IMR-90 (cell line): Measurements from ENCODE around the gene PTK6. TPM values are rescaled to one million over a fixed set of nuclear protein-coding genes. Genes with fewer than 3 reads are reported as not detected.

Source experiments
- ATAC-seq: fragments of 200-7000 bp; cut with Tn5 transposase; 2 replicates; pipeline ENCODE4 v1.9.1; 2020; ENCODE audit warnings: low read depth, mild to moderate bottlenecking, moderate library complexity
- BruUV-seq: library from RNA; stranded (reverse); fragments of 400-500 nt; replicated peaks from 2 replicates; lab custom pipeline; 2021; lab: Mats Ljungman, UMichigan
- CTCF ChIA-PET: fragments of 300-600 bp; formaldehyde crosslinking; extraction: SDS; loops from one replicate; lab custom pipeline; 2021; ENCODE audit warnings: antibody characterized with exemption; lab: Yijun Ruan, JAX
- POLR2A ChIA-PET: fragments of 300-600 bp; sonication (Branson Sonifier 250); formaldehyde crosslinking; loops from one replicate; lab custom pipeline; 2022; ENCODE audit warnings: antibody characterized with exemption; ENCODE audit not compliant: unreplicated experiment; lab: Charles Lee
- DNase-seq: peaks from one replicate; pipeline ENCODE4 v3.0.0; 2013
- H2AFZ ChIP-seq: replicated peaks from 2 replicates; pipeline ENCODE3; 2013; ENCODE audit warnings: low read length, mild to moderate bottlenecking; ENCODE audit not compliant: poor library complexity
- H2AK5ac ChIP-seq: 2 replicates; pipeline ENCODE4 v1.6.1; 2013; ENCODE audit warnings: low read depth, low read length, inconsistent platforms
- H2AK9ac ChIP-seq: replicated peaks from 2 replicates; pipeline ENCODE3; 2013; ENCODE audit warnings: mild to moderate bottlenecking, low read depth, low read length, moderate library complexity; ENCODE audit not compliant: poor library complexity
- H2BK120ac ChIP-seq: 2 replicates; pipeline ENCODE4 v1.6.1; 2013; ENCODE audit warnings: low read depth, low read length, inconsistent platforms
- H2BK15ac ChIP-seq: 3 replicates; pipeline ENCODE4 v1.6.1; 2013; ENCODE audit warnings: low read depth, low read length, inconsistent platforms
- H2BK20ac ChIP-seq: 2 replicates; pipeline ENCODE4 v1.6.1; 2013; ENCODE audit warnings: low read depth, mild to moderate bottlenecking, inconsistent platforms, low read length, moderate library complexity
- H2BK5ac ChIP-seq: 2 replicates; pipeline ENCODE4 v1.6.1; 2013; ENCODE audit warnings: mild to moderate bottlenecking, low read depth, low read length, inconsistent platforms; ENCODE audit not compliant: poor library complexity, severe bottlenecking
- H3K14ac ChIP-seq: replicated peaks from 2 replicates; pipeline ENCODE4 v1.6.1; 2013; ENCODE audit warnings: low read depth, low read length, inconsistent platforms
- H3K18ac ChIP-seq: 2 replicates; pipeline ENCODE4 v1.6.1; 2013; ENCODE audit warnings: low read depth, low read length, control low read depth
- H3K23ac ChIP-seq: 2 replicates; pipeline ENCODE4 v1.6.1; 2013; ENCODE audit warnings: low read depth, low read length, inconsistent platforms
- H3K27ac ChIP-seq: 2 replicates; pipeline ENCODE4 v1.5.1; 2013; ENCODE audit warnings: mild to moderate bottlenecking, control low read depth, low read length; ENCODE audit not compliant: insufficient read depth
- H3K27me3 ChIP-seq: 2 replicates; pipeline ENCODE4 v1.6.1; 2013; ENCODE audit warnings: low read length; ENCODE audit not compliant: control insufficient read depth, insufficient read depth
- H3K36me3 ChIP-seq: 2 replicates; pipeline ENCODE4 v1.6.1; 2013; ENCODE audit warnings: low read length, mixed read lengths; ENCODE audit not compliant: control insufficient read depth, insufficient read depth
- H3K4ac ChIP-seq: 2 replicates; pipeline ENCODE4 v1.6.1; 2013; ENCODE audit warnings: low read depth, low read length, inconsistent platforms
- H3K4me1 ChIP-seq: 2 replicates; pipeline ENCODE4 v1.6.1; 2013; ENCODE audit warnings: low read length, mixed read lengths; ENCODE audit not compliant: control insufficient read depth, insufficient read depth
- H3K4me2 ChIP-seq: 2 replicates; pipeline ENCODE4 v1.6.1; 2013; ENCODE audit warnings: low read depth, mild to moderate bottlenecking, control low read depth, low read length, moderate library complexity
- H3K4me3 ChIP-seq: 2 replicates; pipeline ENCODE4 v1.5.1; 2013; ENCODE audit warnings: low read depth, mild to moderate bottlenecking, control low read depth, low read length, moderate library complexity; ENCODE audit not compliant: insufficient read depth
- H3K56ac ChIP-seq: 2 replicates; pipeline ENCODE4 v1.6.1; 2013; ENCODE audit warnings: low read length, inconsistent platforms; ENCODE audit not compliant: insufficient read depth; ENCODE audit errors: extremely low read depth
- H3K79me1 ChIP-seq, 2 experiments: 2 replicates each; pipeline ENCODE4 v1.6.1; 2013; ENCODE audit warnings: low read length in 2 of 2, inconsistent platforms in 1 of 2, low read depth in 1 of 2
- H3K9ac ChIP-seq: 2 replicates; pipeline ENCODE4 v1.6.1; 2013; ENCODE audit warnings: low read depth, low read length, control low read depth
- H3K9me1 ChIP-seq: 2 replicates; pipeline ENCODE4 v1.6.1; 2013; ENCODE audit warnings: low read length, inconsistent platforms; ENCODE audit not compliant: insufficient read depth
- H3K9me3 ChIP-seq: 2 replicates; pipeline ENCODE4 v1.6.1; 2013; ENCODE audit warnings: low read length; ENCODE audit not compliant: control insufficient read depth, insufficient read depth
- H4K20me1 ChIP-seq: 2 replicates; pipeline ENCODE4 v1.6.1; 2013; ENCODE audit warnings: low read length, inconsistent platforms; ENCODE audit not compliant: insufficient read depth
- H4K5ac ChIP-seq: 2 replicates; pipeline ENCODE4 v1.6.1; 2013; ENCODE audit warnings: mild to moderate bottlenecking, low read depth, low read length, control low read depth
- H4K8ac ChIP-seq, 2 experiments: 2 replicates each; pipeline ENCODE4 v1.6.1; 2013; ENCODE audit warnings: low read depth in 2 of 2, low read length in 2 of 2, control low read depth in 1 of 2, inconsistent platforms in 1 of 2
- H4K91ac ChIP-seq: 2 replicates; pipeline ENCODE4 v1.6.1; 2013; ENCODE audit warnings: low read depth, low read length, inconsistent platforms; ENCODE audit not compliant: insufficient read depth
- CEBPB ChIP-seq: IDR thresholded peaks from 2 replicates; pipeline ENCODE4 v1.6.1; 2012; ENCODE audit warnings: low read depth, low read length, improper control_type of control experiment
- MXI1 ChIP-seq: IDR thresholded peaks from 2 replicates; pipeline ENCODE4 v1.6.1; 2012; ENCODE audit warnings: low read depth, mild to moderate bottlenecking, low read length, moderate library complexity, borderline replicate concordance
- POLR2A ChIP-seq: IDR thresholded peaks from 2 replicates; pipeline ENCODE4 v1.6.1; 2012; ENCODE audit warnings: mild to moderate bottlenecking, low read depth, low read length
- RAD21 ChIP-seq: IDR thresholded peaks from 2 replicates; pipeline ENCODE4 v1.6.1; 2012; ENCODE audit warnings: low read length, improper control_type of control experiment
- RCOR1 ChIP-seq: IDR thresholded peaks from 2 replicates; pipeline ENCODE4 v1.6.1; 2012; ENCODE audit warnings: mild to moderate bottlenecking, low read length, improper control_type of control experiment; ENCODE audit not compliant: insufficient replicate concordance
- RFX5 ChIP-seq: IDR thresholded peaks from 2 replicates; pipeline ENCODE4 v1.8.0; 2012; ENCODE audit warnings: low read depth, mild to moderate bottlenecking, low read length, moderate library complexity
- SMC3 ChIP-seq: fragments of 150-350 bp; IDR thresholded peaks from 2 replicates; pipeline ENCODE4 v1.6.1; 2016; ENCODE audit warnings: low read depth, mild to moderate bottlenecking, antibody characterized with exemption, low read length, moderate library complexity
- WGBS, 2 experiments: methylation state at CpG; one replicate each; pipeline versions ENCODE4 v1.1.5 to v1.1.7; 2013; ENCODE audit warnings: missing lambda C conversion rate in 2 of 2; ENCODE audit not compliant: insufficient read length in 1 of 2; ENCODE audit errors: extremely low coverage in 2 of 2; 5-methylcytosine and 5-hydroxymethylcytosine counted together
- dilution Hi-C: fragments of 300-500 bp; cut with HindIII; formaldehyde crosslinking; loops from one replicate; pipeline ENCODE4 v1.14.3; 2018; ENCODE audit warnings: low sequenced_read_pairs; ENCODE audit not compliant: unreplicated experiment
- in situ Hi-C: fragments of 300-500 bp; cut with MboI; formaldehyde crosslinking; loops from 3 replicates; pipeline ENCODE4 v1.14.3; 2019; ENCODE audit warnings: low sequenced_read_pairs, inconsistent platforms, mixed read lengths
- intact Hi-C: fragments of 100-400 bp; cut with micrococcal nuclease; formaldehyde crosslinking; loops from 2 replicates; pipeline ENCODE4 v1.10.0; 2022
- polyA plus RNA-seq, 3 experiments: library from polyadenylated mRNA; depleted of rRNA; stranded (reverse); fragments of >200 nt; gene quantifications; 2 replicates each; pipeline ENCODE4 v1.2.3, GENCODE V29; 2012; ENCODE audit warnings: low replicate concordance in 1 of 3
- total RNA-seq: library from RNA; depleted of rRNA; stranded (reverse); fragments of >200 nt; gene quantifications from 2 replicates; pipeline ENCODE4 v1.2.3, GENCODE V29; 2012
- TF ChIP-seq, protein P1 (sequence below): fragments of 150-350 bp; IDR thresholded peaks from 2 replicates; pipeline ENCODE4 v1.6.1; 2017; ENCODE audit warnings: mild to moderate bottlenecking, antibody characterized with exemption, low read length, low read depth
- TF ChIP-seq, protein P2 (sequence below): conservative IDR thresholded peaks from 2 replicates; pipeline ENCODE4 v1.5.1; 2012; ENCODE audit warnings: mild to moderate bottlenecking, low read depth, low read length, improper control_type of control experiment
- TF ChIP-seq, protein P3 (sequence below): fragments of 150-350 bp; IDR thresholded peaks from 2 replicates; pipeline ENCODE4 v1.6.1; 2016; ENCODE audit warnings: low read depth, mild to moderate bottlenecking, low read length, moderate library complexity, borderline replicate concordance

The PTK6 gene
- total and polyA plus RNA-seq, 2 of the 4 experiments (the other 2 are of a cell fraction), result not detected

DNA sequence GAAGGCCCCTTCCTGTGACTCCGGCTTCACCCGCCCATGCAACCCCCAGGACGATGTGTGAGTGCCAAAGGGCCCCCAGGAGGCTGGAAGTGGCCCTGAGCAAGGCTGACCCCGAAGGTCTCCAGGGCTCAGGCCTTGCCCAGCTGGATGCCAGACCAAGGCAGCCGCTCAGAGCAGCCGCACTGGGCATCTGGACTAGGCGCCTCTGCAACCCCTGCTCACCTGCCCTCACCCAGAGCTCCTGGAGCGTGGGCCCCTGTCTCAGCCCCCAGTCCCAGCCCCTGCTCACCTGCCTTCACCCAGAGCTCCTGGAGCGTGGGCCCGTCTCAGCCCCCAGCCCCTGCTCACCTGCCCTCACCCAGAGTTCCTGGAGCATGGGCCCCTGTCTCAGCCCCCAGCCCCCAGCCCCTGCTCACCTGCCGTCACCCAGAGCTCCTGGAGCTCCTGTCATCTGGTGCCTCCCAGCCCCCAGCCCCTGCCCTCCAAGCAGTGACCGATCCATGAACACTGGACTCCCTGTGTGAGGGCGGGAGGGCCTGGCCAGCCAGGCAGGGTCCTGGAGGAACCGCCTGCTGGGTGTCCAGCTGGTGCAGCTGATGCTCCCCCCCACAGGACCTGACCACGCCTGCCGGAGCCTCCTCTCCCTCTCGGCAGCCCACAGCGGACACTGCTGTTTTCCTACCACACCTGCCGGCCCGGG, 9.2 kb upstream of the PTK6 start:
- H3K4ac ChIP-seq, result no peak overlapping the region
- no peak overlapping the region for H3K4me2 ChIP-seq
- H4K20me1 ChIP-seq, result no peaks in the 10 kb centered on the region
- no peak overlapping the region for H2BK15ac ChIP-seq
- no peak overlapping the region for H3K14ac ChIP-seq
- no peak overlapping the region for H3K9ac ChIP-seq
- dilution Hi-C loops, result no loop called here
- H4K8ac ChIP-seq, result no peak overlapping the region
- H3K27me3 ChIP-seq, result peaks cover 40% of the 10 kb centered on the region
- H3K79me1 ChIP-seq, result no peaks in the 10 kb centered on the region
- H2AFZ ChIP-seq, result no peak overlapping the region
- no peak overlapping the region for H2AK9ac ChIP-seq
- H3K9me3 ChIP-seq, result no peaks in the 10 kb centered on the region
- POLR2A ChIA-PET, result no interaction called here
- no peak overlapping the region for H3K4me3 ChIP-seq
- H4K91ac ChIP-seq, result no peak overlapping the region
- CTCF ChIA-PET, result no interaction called here
- H4K5ac ChIP-seq, result no peak overlapping the region
- no peaks in the 10 kb centered on the region for H3K36me3 ChIP-seq
- no peak overlapping the region for H3K56ac ChIP-seq
- no peak overlapping the region for H2BK5ac ChIP-seq
- H3K18ac ChIP-seq, result no peak overlapping the region
- H2AK5ac ChIP-seq, result no peak overlapping the region
- TF ChIP-seq RAD21, result no peak
- TF ChIP-seq, protein P1, sequence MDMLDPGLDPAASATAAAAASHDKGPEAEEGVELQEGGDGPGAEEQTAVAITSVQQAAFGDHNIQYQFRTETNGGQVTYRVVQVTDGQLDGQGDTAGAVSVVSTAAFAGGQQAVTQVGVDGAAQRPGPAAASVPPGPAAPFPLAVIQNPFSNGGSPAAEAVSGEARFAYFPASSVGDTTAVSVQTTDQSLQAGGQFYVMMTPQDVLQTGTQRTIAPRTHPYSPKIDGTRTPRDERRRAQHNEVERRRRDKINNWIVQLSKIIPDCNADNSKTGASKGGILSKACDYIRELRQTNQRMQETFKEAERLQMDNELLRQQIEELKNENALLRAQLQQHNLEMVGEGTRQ, result no peak
- no peak for TF ChIP-seq SMC3
- no peak for TF ChIP-seq POLR2A
- TF ChIP-seq MXI1, result no peak
- TF ChIP-seq CEBPB, result no peak
- TF ChIP-seq, protein P2, sequence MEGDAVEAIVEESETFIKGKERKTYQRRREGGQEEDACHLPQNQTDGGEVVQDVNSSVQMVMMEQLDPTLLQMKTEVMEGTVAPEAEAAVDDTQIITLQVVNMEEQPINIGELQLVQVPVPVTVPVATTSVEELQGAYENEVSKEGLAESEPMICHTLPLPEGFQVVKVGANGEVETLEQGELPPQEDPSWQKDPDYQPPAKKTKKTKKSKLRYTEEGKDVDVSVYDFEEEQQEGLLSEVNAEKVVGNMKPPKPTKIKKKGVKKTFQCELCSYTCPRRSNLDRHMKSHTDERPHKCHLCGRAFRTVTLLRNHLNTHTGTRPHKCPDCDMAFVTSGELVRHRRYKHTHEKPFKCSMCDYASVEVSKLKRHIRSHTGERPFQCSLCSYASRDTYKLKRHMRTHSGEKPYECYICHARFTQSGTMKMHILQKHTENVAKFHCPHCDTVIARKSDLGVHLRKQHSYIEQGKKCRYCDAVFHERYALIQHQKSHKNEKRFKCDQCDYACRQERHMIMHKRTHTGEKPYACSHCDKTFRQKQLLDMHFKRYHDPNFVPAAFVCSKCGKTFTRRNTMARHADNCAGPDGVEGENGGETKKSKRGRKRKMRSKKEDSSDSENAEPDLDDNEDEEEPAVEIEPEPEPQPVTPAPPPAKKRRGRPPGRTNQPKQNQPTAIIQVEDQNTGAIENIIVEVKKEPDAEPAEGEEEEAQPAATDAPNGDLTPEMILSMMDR, result no peak
- no peak for TF ChIP-seq RCOR1
- TF ChIP-seq, protein P3, sequence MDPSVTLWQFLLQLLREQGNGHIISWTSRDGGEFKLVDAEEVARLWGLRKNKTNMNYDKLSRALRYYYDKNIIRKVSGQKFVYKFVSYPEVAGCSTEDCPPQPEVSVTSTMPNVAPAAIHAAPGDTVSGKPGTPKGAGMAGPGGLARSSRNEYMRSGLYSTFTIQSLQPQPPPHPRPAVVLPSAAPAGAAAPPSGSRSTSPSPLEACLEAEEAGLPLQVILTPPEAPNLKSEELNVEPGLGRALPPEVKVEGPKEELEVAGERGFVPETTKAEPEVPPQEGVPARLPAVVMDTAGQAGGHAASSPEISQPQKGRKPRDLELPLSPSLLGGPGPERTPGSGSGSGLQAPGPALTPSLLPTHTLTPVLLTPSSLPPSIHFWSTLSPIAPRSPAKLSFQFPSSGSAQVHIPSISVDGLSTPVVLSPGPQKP, result no peak
- no peak for TF ChIP-seq RFX5
- H3K27ac ChIP-seq, result no peak overlapping the region
- 45% methylated on average over 12 of the region's 20 CpGs; no CpG with 5 or more reads in 1 of the 2 experiments for WGBS, 2 experiments
- no peak overlapping the region for H2BK20ac ChIP-seq
- H3K4me1 ChIP-seq, result no peaks in the 10 kb centered on the region
- BruUV-seq, result no TSS peak
- H3K9me1 ChIP-seq, result no peaks in the 10 kb centered on the region
- DNase-seq (no peak), ATAC-seq (no peak)
- in situ Hi-C loops, result no loop called here
- no peak overlapping the region for H2BK120ac ChIP-seq
- intact Hi-C loops, result no loop called here
- H3K23ac ChIP-seq, result no peak overlapping the region
